Stimulated activated CD8-positive, alpha-beta memory T cell treated with anti-CD3 and anti-CD28 coated beads, Interleukin-12 subunit alpha, Interleukin-12 subunit beta, amount 100 ng/mL, for 24 hours (primary cell): ENCODE results near the gene STRN.
"Not testable (repeated sequence)": the region's sequence is repeated elsewhere in the genome, so short reads cannot be mapped to it uniquely, and the experiment has no call there.

Source experiments
- DNase-seq: peaks from one replicate; pipeline ENCODE4 v3.0.0-alpha.2; 2020; ENCODE audit errors: extremely low read depth

The STRN gene

GRCh38 chr2:36839976-36840617, 126.2 kb downstream of the STRN start:
- DNase-seq, result no peak

GRCh38 chr2:36834731-36835524, 131.4 kb downstream of the STRN start:
- no peak for DNase-seq

GRCh38 chr2:36834203-36834602, 132.1 kb downstream of the STRN start:
- DNase-seq, result no peak

GRCh38 chr2:36831185-36831584, 135.2 kb downstream of the STRN start:
- no peak for DNase-seq

- DNase-seq, result not testable (repeated sequence)
These were observed 141.7 kb downstream of the STRN start for GRCh38 chr2:36824683-36825082.

- DNase-seq, result no peak
These were observed 142.1 kb downstream of the STRN start for GRCh38 chr2:36824273-36824672.

GRCh38 chr2:36823862-36824261, 142.5 kb downstream of the STRN start:
- DNase-seq, result no peak

GRCh38 chr2:36820942-36821605, 145.3 kb downstream of the STRN start:
- no peak for DNase-seq

GRCh38 chr2:36819095-36819711, 147.1 kb downstream of the STRN start:
- DNase-seq, result no peak

GRCh38 chr2:36818542-36818941, 147.8 kb downstream of the STRN start:
- DNase-seq, result no peak

GRCh38 chr2:36812196-36812595, 154.1 kb downstream of the STRN start:
- DNase-seq, result no peak

- DNase-seq, result no peak
These were observed 155.3 kb downstream of the STRN start for GRCh38 chr2:36811071-36811470.

- DNase-seq, result no peak
These were observed 157.3 kb downstream of the STRN start for GRCh38 chr2:36809069-36809445.

GRCh38 chr2:36808386-36809068, 157.8 kb downstream of the STRN start:
- no peak for DNase-seq

- DNase-seq, result no peak
These were observed 159.0 kb downstream of the STRN start for GRCh38 chr2:36807223-36807886.

- no peak for DNase-seq
These were observed 160.6 kb downstream of the STRN start for GRCh38 chr2:36805635-36806224.

GRCh38 chr2:36802952-36803351, 163.4 kb downstream of the STRN start:
- no peak for DNase-seq

GRCh38 chr2:36801088-36801487, 165.2 kb downstream of the STRN start:
- no peak for DNase-seq

GRCh38 chr2:36800381-36800780, 166.0 kb downstream of the STRN start:
- DNase-seq, result peak; percentile 25

GRCh38 chr2:36798724-36799123, 167.6 kb downstream of the STRN start:
- no peak for DNase-seq
